Right lobe of liver (tissue), 6 donors: ENCODE data around the gene CCM2. TPM values are rescaled to one million over a fixed set of nuclear protein-coding genes. Genes with fewer than 3 reads are reported as not detected.
"Not testable (repeated sequence)": the region's sequence is repeated elsewhere in the genome, so short reads cannot be mapped to it uniquely, and the experiment has no call there.

Experiments used
- ATAC-seq, 4 donors: fragments of 200-7000 bp; cut with Tn5 transposase; one replicate each; pipeline ENCODE4 v1.9.1; 2020; ENCODE audit warnings: mild to moderate bottlenecking in 4 of 4, moderate library complexity in 4 of 4
- DNase-seq, 3 donors: peaks; one replicate each; pipeline ENCODE4 v3.0.0-alpha.2; 2020
- H3K27ac ChIP-seq, 3 donors: fragments of 200-600 bp; one replicate each; pipeline ENCODE4 v1.8.0; 2022
- H3K27me3 ChIP-seq, 2 donors: fragments of 200-600 bp; one replicate each; pipeline ENCODE4 v1.8.0; 2022
- H3K36me3 ChIP-seq, 4 donors: fragments of 200-600 bp; sonication (generic) in 1 of 4; one replicate each; pipeline versions ENCODE4 v1.5.1 to v1.8.0; 2017 to 2022; ENCODE audit warnings: control low read depth in 1 of 4
- H3K4me1 ChIP-seq, 4 donors: fragments of 200-600 bp; sonication (generic) in 1 of 4; one replicate each; pipeline versions ENCODE4 v1.5.1 to v1.8.0; 2017 to 2022; ENCODE audit warnings: control low read depth in 1 of 4
- H3K4me3 ChIP-seq, 3 donors: fragments of 200-600 bp; one replicate each; pipeline ENCODE4 v1.8.0; 2022
- H3K9me3 ChIP-seq, 4 donors: fragments of 200-600 bp; sonication (generic) in 1 of 4; one replicate each; pipeline versions ENCODE4 v1.5.1 to v1.8.0; 2017 to 2022; ENCODE audit warnings: control low read depth in 1 of 4
- POLR2A ChIP-seq: fragments of 450-650 bp; IDR thresholded peaks from one replicate; pipeline ENCODE4 v1.6.1; 2017; ENCODE audit warnings: antibody characterized with exemption, mild to moderate bottlenecking
- WGBS: methylation state at CpG from one replicate; pipeline ENCODE4 v1.1.6; 2018; ENCODE audit warnings: low coverage, low lambda C conversion rate; ENCODE audit not compliant: insufficient coverage; ENCODE audit errors: missing lambda C conversion rate; 5-methylcytosine and 5-hydroxymethylcytosine counted together
- intact Hi-C, 2 donors: fragments of 100-400 bp; cut with DNase I; formaldehyde crosslinking; loops; one replicate each; pipeline versions ENCODE4 v1.11.2 to v1.14.1; 2022
- total RNA-seq, 6 experiments: library from RNA; depleted of rRNA in 2 of 6; stranded (reverse); fragments of >200 nt in 2 of 6; fragmentation: NEBNext Ultra II Directional in 3 of 6; extraction: Animal tissue kit (Norgen Biotek cat#: 25700) in 3 of 6; gene quantifications; one replicate each; pipeline versions ENCODE4 v1.1.0 to v1.2.4, GENCODE V29; 2016 to 2023
- TF ChIP-seq, protein P1 (sequence below), 4 donors: fragments of 200-600 bp in 3 of 4; fragments of 450-650 bp in 1 of 4; IDR thresholded peaks; one replicate each; pipeline versions ENCODE4 v1.5.1 to v1.8.0; 2016 to 2022; ENCODE audit warnings: antibody characterized with exemption in 4 of 4, mild to moderate bottlenecking in 2 of 4
- donor health status: DM: no; HTN: yes; CAD: no.
- donor health status: DM: no; HTN: no; CAD: no.
- donor health status: DM: no; HTN: no; CAD: no.
- donor health status: DM: no; HTN: yes; CAD: no.
- donor health status: DM: no; HTN: yes; CAD: no.

The CCM2 gene
- total RNA-seq, 6 experiments from 2014 or later: 29.4 to 70.7 (median 37.9) TPM

DNA sequence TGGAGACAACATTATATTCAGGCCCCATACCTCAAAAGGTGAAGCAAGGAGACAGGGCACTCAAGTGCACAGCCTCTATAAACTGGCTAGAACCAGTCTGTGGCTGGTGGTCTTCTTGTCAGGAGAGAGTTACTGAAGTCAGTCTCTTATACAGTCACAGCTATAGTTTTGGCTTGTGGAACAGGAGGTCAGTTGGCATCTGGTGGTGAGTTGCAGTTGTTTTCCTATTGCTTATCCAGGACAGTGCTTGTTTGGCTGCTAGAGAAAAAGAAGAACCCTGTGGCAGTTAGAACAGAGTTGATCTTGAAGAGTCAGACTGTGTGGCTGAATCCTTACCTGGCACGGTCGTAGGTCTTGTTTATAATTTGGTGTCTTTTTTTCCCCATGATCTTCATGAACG is 17.3 kb downstream of the CCM2 start:
- DNase-seq (no peak), ATAC-seq (peak in 1 of 4 donors; percentile 43)
- intact Hi-C loops: no loop called here
- H3K9me3 ChIP-seq: no peaks in the 10 kb centered on the region
- no peak overlapping the region for H3K4me3 ChIP-seq
- H3K36me3 ChIP-seq: no peaks in the 10 kb centered on the region
- no peak for TF ChIP-seq POLR2A
- TF ChIP-seq, protein P1, sequence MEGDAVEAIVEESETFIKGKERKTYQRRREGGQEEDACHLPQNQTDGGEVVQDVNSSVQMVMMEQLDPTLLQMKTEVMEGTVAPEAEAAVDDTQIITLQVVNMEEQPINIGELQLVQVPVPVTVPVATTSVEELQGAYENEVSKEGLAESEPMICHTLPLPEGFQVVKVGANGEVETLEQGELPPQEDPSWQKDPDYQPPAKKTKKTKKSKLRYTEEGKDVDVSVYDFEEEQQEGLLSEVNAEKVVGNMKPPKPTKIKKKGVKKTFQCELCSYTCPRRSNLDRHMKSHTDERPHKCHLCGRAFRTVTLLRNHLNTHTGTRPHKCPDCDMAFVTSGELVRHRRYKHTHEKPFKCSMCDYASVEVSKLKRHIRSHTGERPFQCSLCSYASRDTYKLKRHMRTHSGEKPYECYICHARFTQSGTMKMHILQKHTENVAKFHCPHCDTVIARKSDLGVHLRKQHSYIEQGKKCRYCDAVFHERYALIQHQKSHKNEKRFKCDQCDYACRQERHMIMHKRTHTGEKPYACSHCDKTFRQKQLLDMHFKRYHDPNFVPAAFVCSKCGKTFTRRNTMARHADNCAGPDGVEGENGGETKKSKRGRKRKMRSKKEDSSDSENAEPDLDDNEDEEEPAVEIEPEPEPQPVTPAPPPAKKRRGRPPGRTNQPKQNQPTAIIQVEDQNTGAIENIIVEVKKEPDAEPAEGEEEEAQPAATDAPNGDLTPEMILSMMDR (IDR thresholded peaks at IDR 0.05): no peak
- peaks cover 0 to 22% (median 7%) of the 10 kb centered on the region in 4 donors for H3K4me1 ChIP-seq
- no peak overlapping the region for H3K27ac ChIP-seq
- no peaks in the 10 kb centered on the region for H3K27me3 ChIP-seq
- 68% methylated on average over 3 of the region's 3 CpGs for WGBS

GRCh38 chr7:45020915-45021314 is 20.9 kb downstream of the CCM2 start:
- Histone ChIP-seq H3K4me1 (peaks cover 0 to 10% (median 0%) of the 10 kb centered on the region in 4 donors), H3K27ac (no peak overlapping the region), H3K4me3 (no peak overlapping the region), H3K9me3 (no peaks in the 10 kb centered on the region), H3K36me3 (no peaks in the 10 kb centered on the region), H3K27me3 (no peaks in the 10 kb centered on the region)
- WGBS: 44% methylated on average over 5 of the region's 5 CpGs
- peak; percentile 33 to 75 (median 58) for ATAC-seq
- TF ChIP-seq, protein P1 (IDR thresholded peaks at IDR 0.05): no peak
- no peak for TF ChIP-seq POLR2A
- DNase-seq: no peak
- intact Hi-C loops: no loop called here

DNA sequence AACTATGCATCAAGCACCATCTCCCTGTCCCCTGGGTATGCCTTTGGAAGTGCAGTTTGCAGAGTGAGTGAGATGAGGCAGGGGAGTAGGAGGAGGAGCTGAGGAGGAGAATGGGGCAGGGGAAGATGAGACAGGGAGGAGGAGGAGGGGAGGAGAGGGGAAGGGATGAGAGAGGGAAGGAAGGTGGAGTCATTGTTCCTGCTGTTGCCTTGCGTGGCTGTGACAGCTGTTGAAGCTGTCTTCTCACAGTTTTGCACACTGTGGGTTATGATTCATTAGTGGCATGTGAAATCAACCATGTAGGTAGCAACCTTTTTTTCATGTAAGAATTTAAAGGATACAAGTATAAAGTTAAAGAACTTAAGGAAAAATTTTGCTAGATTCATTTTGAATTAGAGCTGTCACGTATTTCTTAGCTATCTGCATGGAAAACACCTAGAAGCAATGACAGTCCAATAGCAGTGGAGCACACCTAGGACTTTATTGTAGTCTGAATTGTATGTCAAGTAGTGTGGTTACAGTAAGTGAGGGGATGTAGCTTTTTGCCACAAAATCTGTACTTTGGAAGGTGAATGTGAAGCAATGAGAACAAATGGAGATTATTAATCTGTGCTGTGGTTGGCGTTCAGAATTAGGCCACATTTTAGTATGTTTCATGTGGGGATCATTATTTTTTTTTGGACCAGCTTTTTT is 21.7 kb downstream of the CCM2 start:
- ATAC-seq (peak in 1 of 4 donors; percentile 19), DNase-seq (no peak)
- Histone ChIP-seq H3K36me3 (no peaks in the 10 kb centered on the region), H3K27me3 (no peaks in the 10 kb centered on the region), H3K27ac (no peak overlapping the region), H3K4me3 (no peak overlapping the region), H3K9me3 (no peaks in the 10 kb centered on the region), H3K4me1 (peaks cover 0 to 8% (median 0%) of the 10 kb centered on the region in 4 donors)
- TF ChIP-seq, protein P1 (IDR thresholded peaks at IDR 0.05): no peak
- no peak for TF ChIP-seq POLR2A
- intact Hi-C loops: no loop called here
- WGBS: 58% methylated on average over 3 of the region's 3 CpGs

DNA sequence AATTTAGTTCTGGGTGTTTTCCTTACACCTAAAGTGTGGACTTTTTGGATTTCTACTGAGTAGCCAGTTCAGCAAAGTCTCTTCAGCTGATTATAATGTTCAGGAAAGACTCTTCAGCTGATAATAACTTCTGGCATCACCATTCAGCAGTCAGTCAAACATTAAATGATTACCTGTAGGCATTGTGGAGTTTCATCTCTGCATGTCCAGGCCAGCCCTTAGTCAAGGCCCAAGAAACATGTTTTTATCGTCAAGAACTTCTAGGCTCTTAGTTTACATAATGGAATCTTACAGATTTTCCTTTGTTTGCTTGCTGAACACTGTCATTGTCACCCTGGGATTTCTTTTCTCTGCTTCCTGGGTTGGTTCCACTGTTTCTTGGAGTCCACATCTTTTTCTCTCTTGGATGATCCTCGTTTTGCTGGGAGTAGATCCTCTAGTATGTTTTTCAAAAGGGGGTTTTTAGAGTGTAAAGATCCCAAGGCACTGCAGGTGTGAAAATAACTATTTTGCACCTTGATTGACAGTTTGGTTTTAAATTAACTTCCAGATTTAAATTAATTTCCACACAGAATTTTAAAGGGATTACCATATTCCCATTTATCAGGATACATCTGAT is 24.2 kb downstream of the CCM2 start:
- TF ChIP-seq POLR2A: no peak
- TF ChIP-seq, protein P1 (IDR thresholded peaks at IDR 0.05): no peak
- ATAC-seq (no peak), DNase-seq (no peak)
- Histone ChIP-seq H3K4me3 (no peak overlapping the region), H3K36me3 (peaks cover 0 to 6% (median 0%) of the 10 kb centered on the region in 4 donors), H3K9me3 (no peaks in the 10 kb centered on the region), H3K27ac (no peak overlapping the region), H3K4me1 (peaks cover 0 to 8% (median 0%) of the 10 kb centered on the region in 4 donors), H3K27me3 (no peaks in the 10 kb centered on the region)
- WGBS: 89% methylated on average over 2 of the region's 2 CpGs
- intact Hi-C loops: no loop called here

GRCh38 chr7:45025473-45025872 is 25.5 kb downstream of the CCM2 start:
- WGBS: 92% methylated on average over 12 of the region's 12 CpGs
- intact Hi-C loops, H3K9me3 ChIP-seq, H3K4me1 ChIP-seq, DNase-seq, ATAC-seq, H3K4me3 ChIP-seq, H3K27me3 ChIP-seq, H3K36me3 ChIP-seq, H3K27ac ChIP-seq: not testable (repeated sequence)
